ENCODE data around the gene ECT2.
"Not testable (repeated sequence)": the region's sequence is repeated elsewhere in the genome, so short reads cannot be mapped to it uniquely, and the experiment has no call there.

The ECT2 gene

GRCh38 chr3:172815857-172816256 is 65.3 kb downstream of the ECT2 start:
- DNase-seq = no peak

DNA sequence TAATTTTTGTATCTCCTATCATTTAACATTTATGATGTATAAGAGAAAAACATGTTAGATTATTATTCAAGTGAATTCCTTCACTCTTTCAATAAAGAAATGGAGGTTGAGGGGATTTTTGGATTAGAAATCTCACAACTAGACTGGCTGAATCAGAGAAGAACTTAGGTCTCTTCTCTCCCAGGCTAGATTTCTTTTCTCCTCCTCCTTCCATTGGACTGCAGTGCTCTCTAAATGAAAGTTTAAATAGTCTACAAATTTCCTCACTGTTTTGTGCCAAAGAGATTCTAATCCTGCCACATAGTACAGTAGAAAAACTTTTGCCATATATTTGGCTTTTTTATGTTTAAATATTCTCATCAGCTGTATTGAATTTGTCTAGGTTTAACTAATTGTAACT is 65.8 kb downstream of the ECT2 start:
- no peak for DNase-seq

DNA sequence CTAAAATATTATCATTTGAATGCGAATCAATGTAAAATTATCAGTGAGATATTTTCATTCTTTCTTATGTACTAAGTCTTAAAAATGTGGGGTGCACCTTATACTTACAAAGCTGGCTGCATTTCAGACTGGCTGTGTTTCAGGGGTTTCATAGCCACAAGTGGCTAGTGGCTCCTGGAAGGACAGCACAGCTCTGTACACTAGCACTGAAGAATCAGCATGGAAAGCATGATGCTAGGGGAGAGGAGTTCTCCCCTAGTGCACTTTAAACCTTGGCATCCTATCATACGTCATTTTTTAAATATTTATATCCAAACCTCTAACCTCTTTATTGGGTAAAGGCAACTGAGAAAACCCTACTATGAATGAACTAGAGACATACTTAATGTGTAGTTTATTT is 66.4 kb downstream of the ECT2 start:
- no peak for DNase-seq

DNA sequence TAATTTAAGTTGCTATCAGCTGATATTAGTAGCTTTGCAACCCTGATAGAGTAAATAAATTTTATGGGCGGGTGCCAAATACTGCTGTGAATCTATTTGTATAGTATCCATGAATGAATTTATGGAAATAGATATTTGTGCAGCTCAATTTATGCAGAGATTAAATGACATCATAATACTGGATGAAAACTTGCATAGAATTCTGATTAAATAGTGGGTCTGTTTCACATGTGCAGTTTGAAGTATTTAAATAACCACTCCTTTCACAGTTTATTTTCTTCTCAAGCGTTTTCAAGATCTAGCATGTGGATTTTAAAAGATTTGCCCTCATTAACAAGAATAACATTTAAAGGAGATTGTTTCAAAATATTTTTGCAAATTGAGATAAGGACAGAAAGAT is 70.0 kb downstream of the ECT2 start:
- DNase-seq = no peak

DNA sequence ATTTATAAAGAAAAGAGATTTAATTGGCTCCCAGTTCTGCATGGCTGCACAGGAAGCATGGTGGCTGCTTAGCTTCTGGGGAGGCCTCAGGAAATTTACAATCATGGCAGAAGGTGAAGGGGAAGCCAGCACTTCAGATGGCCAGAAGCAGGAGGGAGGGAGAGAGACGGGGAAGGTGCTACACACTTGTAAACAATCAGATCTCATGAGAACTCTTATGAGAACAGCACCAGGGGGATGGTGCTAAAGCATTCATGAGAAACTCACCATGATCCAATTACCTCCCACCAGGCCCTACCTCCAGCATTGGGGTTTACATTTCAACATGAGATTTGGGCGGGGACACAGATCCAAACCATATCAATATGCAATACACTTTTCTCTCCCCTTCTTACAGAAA is 73.7 kb downstream of the ECT2 start:
- DNase-seq = no peak

GRCh38 chr3:172827231-172827630 is 76.7 kb downstream of the ECT2 start:
- not testable (repeated sequence) for DNase-seq

GRCh38 chr3:172832983-172833382 is 82.5 kb downstream of the ECT2 start:
- no peak for DNase-seq

DNA sequence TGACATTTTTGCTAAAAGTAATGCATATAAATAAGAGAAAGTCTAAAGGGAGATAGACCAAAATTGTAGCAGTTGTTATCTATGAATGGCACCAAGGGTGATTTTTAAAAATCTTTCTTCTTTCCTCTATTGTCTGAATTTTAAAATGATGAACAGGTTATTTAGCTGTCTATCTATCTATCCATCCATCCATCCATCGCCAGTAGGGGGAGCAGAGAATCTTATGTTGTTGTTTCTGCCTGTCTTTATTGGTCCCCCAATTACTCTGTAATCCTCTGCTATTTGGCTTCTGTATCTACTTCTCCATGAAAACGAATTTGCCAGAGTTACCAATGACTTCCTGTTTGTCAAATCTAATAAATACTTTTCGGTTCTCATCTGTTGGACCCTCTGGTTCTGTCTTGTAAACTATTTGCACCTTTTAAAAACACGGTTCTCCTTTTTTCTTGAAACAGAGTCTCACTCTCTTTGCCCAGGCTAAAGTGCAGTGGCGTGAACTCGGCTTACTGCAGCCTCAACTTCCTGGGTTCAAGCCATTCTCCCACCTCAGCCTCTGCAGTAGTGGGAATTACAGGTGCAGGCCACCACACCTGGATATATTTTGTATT is 86.0 kb downstream of the ECT2 start:
- peak in 1 of 2 donors; percentile 9 for DNase-seq

DNA sequence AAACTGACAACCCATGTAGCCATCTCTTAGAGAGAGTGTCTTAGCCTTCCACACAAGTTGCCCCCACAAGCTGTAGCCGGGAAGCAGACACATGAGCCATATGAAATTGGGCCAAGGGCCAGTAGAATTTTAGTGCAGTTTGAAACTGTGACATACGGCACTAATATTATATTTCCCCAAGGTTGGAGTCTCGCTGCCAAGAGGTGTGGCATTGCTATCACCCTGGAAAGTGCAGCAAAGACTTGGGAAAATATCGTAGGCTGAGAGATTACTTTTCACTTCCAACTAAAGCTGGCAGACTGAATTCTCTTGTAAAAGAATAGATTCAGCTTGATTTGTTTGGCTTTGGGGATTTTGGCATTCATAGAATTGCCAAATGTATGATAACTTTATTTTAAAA is 89.2 kb downstream of the ECT2 start:
- DNase-seq = no peak

DNA sequence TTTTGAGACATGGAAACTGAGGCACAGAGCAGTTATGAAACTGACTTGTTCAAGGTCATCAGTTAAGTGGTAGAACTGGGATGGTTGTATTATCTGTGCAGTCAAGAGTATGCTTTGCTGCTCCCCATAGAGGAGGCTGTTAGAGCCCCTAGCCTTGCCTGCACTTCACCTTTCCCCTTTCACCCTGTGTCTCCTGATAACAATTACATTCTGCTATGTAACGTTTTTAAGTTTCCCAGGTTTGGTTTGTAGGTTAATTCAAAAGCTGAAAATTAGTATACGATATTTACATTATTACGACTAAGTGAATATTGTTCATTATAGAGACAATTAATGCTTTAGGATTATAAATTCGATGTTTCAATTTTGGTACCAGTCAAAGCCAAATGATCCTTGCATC is 89.9 kb downstream of the ECT2 start:
- no peak for DNase-seq

DNA sequence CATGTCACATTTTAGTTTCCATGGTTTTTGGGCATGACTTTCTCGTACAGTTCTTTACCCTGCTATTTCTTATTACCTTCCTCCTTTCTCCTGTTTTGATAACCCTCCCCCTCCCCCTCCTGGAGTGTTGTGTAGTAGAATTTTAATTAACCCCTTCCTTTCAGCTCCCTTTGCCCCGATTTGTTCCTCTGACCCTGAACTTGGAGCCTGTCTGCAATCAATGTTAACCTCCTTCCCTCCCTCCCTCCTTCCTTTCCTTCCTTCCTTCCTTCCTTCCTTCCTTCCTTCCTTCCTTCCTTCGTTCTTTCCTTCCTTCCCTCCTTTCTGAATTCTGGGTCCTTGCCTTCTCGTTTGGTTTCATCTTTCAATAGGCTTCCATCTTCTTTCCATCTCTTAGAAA is 90.4 kb downstream of the ECT2 start:
- DNase-seq = no peak

GRCh38 chr3:172844428-172844827 is 93.9 kb downstream of the ECT2 start:
- DNase-seq = no peak

DNA sequence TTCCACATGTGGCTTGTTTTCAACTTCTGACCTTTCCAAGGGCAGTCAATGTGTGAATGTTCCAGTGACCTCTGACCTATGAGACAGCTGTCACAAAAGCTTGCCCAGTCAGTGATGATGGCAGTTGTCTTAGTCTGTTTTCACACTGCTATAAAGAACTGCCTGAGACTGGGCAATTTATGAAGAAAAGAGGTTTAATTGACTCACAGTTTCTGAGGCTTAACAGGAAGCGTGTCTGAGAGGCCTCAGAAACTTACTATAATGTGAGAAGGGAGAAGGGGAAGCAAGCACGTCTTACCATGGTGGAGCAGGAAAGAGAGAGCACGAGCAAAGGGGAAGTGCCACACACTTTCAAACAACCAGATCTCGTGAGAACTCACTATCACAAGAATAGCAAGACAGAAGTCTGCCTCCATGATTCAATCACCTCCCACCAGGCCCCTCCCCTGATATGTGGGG is 95.6 kb downstream of the ECT2 start:
- no peak for DNase-seq

GRCh38 chr3:172846706-172847105 is 96.2 kb downstream of the ECT2 start:
- no peak for DNase-seq

DNA sequence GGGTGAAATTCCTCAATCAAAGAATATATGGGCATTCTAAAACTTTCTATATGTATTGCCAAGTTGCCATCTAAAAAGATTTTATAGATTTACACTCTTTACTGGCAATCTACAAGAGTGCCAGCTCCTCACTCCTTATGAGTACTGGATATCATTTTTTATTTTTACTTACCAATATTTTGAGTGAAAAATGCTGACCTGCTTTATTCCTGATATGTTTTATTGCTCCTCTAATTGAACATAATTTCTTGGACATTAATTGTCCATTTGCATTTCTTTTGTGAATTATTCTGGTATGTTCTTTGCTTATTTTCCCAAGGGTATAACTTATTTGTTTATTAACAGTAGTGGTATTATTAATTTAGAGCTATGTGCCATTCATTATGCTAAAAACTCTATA is 96.8 kb downstream of the ECT2 start:
- no peak for DNase-seq

- DNase-seq = no peak
Observed at GRCh38 chr3:172848910-172849309, 98.4 kb downstream of the ECT2 start.

GRCh38 chr3:172853005-172853404 is 102.5 kb downstream of the ECT2 start:
- DNase-seq = no peak

GRCh38 chr3:172853921-172854666 is 103.6 kb downstream of the ECT2 start:
- DNase-seq = no peak

- no peak for DNase-seq
Observed at GRCh38 chr3:172855037-172855436, 104.5 kb downstream of the ECT2 start.

GRCh38 chr3:172856795-172857742 is 106.5 kb downstream of the ECT2 start:
- no peak for DNase-seq

DNA sequence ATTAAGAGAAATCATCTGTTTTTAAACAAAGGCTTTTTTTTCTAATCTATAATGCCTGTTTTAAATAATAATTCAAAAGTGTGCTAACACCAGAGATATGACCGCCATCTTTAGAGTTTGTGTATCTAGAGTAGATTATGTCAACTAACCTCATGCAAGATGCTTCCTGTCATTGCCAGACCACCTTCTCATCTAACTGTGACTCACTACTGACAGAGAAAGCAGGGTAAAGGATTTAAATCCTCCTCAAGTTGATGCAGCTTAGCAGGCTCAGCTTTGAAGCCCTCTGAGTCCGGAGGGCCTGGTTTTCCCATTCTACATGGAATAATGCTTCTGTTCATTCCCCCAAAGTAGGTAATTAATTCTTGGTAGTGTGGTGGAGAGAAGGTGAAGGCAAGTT is 108.5 kb downstream of the ECT2 start:
- no peak for DNase-seq

DNA sequence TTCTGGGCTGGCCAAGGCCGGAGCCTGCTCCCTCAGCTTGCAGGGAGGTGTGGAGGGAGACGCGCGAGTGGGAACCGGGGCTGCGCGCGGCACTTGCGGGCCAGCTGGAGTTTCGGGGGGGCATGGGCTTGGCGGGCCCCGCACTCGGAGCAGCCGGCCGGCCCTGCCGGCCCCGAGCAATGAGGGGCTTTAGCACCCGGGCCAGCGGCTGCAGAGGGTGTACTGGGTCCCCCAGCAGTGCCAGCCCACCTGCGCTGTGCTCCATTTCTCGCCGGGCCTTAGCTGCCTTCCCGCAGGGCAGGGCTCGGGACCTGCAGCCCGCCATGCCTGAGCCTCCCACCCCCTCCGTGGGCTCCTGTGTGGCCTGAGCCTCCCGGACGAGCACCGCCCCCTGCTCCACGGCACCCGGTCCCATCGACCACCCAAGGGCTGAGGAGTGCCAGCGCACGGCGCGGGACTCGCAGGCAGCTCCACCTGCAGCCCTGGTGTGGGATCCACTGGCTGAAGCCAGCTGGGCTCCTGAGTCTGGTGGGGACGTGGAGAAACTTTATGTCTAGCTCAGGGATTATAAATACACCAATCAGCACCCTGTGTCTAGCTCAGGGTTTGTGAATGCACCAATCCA is 116.3 kb downstream of the ECT2 start:
- not testable (repeated sequence) for DNase-seq

- DNase-seq = no peak
Observed at GRCh38 chr3:172868582-172869200, 118.2 kb downstream of the ECT2 start.

Data from stimulated activated CD4-positive, alpha-beta T cell treated with anti-CD3 and anti-CD28 coated beads, Interleukin-2, amount 100 ng/mL, for 48 hours (primary cell).